GM23338 (cell line): ENCODE results near the gene LDB3. TPM values are rescaled to one million over a fixed set of nuclear protein-coding genes. Genes with fewer than 3 reads are reported as not detected.

ENCODE experiments used
- ATAC-seq: fragments of 200-7000 bp; cut with Tn5 transposase; 3 replicates; pipeline ENCODE4 v1.9.1; 2020
- DNase-seq: peaks from one replicate; pipeline ENCODE4 v3.0.0-alpha.2; 2015; ENCODE audit warnings: low spot score
- H2AFZ ChIP-seq: fragments of 200-600 bp; sonication (generic); 2 replicates; pipeline ENCODE4 v1.8.0; 2016; ENCODE audit warnings: antibody characterized with exemption, mild to moderate bottlenecking, moderate library complexity
- H3F3A ChIP-seq: fragments of 200-600 bp; sonication (generic); replicated peaks from 2 replicates; pipeline ENCODE4 v1.8.0; 2017; ENCODE audit warnings: antibody characterized with exemption, mixed run types, low read depth
- H3K27ac ChIP-seq: fragments of 200-600 bp; sonication (generic); 2 replicates; pipeline ENCODE4 v1.6.1; 2016; ENCODE audit warnings: low read depth
- H3K27me3 ChIP-seq: fragments of 200-600 bp; sonication (generic); 2 replicates; pipeline ENCODE4 v1.8.0; 2016; ENCODE audit warnings: mild to moderate bottlenecking, mixed run types, moderate library complexity; ENCODE audit not compliant: insufficient read depth
- H3K36me3 ChIP-seq: fragments of 200-600 bp; sonication (generic); 2 replicates; pipeline ENCODE4 v1.8.0; 2016; ENCODE audit warnings: mild to moderate bottlenecking; ENCODE audit not compliant: insufficient read depth
- H3K4me1 ChIP-seq: fragments of 200-600 bp; sonication (generic); 2 replicates; pipeline ENCODE4 v1.8.0; 2016; ENCODE audit warnings: mild to moderate bottlenecking, moderate library complexity; ENCODE audit not compliant: insufficient read depth
- H3K4me2 ChIP-seq: fragments of 200-600 bp; sonication (generic); 2 replicates; pipeline ENCODE4 v1.7.1; 2017; ENCODE audit warnings: mixed run types
- H3K4me3 ChIP-seq: fragments of 200-600 bp; sonication (generic); 2 replicates; pipeline ENCODE4 v1.6.1; 2016; ENCODE audit warnings: mixed run types
- H3K79me2 ChIP-seq: fragments of 200-600 bp; sonication (generic); replicated peaks from 2 replicates; pipeline ENCODE4 v1.8.0; 2017; ENCODE audit warnings: mild to moderate bottlenecking; ENCODE audit not compliant: insufficient read depth
- H3K9me2 ChIP-seq: fragments of 200-600 bp; sonication (generic); 2 replicates; pipeline ENCODE4 v1.8.0; 2017; ENCODE audit not compliant: insufficient read depth
- H4K20me1 ChIP-seq: fragments of 200-600 bp; sonication (generic); replicated peaks from 2 replicates; pipeline ENCODE4 v1.8.0; 2017; ENCODE audit warnings: mild to moderate bottlenecking; ENCODE audit not compliant: insufficient read depth
- H3K27ac Mint-ChIP-seq: 2 replicates; pipeline ENCODE4 v1.8.0; 2020; ENCODE audit warnings: inconsistent platforms, mild to moderate bottlenecking, moderate library complexity, mixed read lengths
- H3K27me3 Mint-ChIP-seq: 3 replicates; pipeline ENCODE4 v1.8.0; 2022; ENCODE audit warnings: low read depth, mild to moderate bottlenecking, moderate library complexity, mixed read lengths, inconsistent platforms; ENCODE audit not compliant: insufficient read depth, poor library complexity
- H3K36me3 Mint-ChIP-seq: 3 replicates; pipeline ENCODE4 v1.8.0; 2021; ENCODE audit warnings: low read depth, mild to moderate bottlenecking, inconsistent platforms, moderate library complexity, mixed read lengths
- H3K4me1 Mint-ChIP-seq: 3 replicates; pipeline ENCODE4 v1.8.0; 2020; ENCODE audit warnings: mild to moderate bottlenecking, inconsistent platforms, mixed read lengths
- H3K4me3 Mint-ChIP-seq: 3 replicates; pipeline ENCODE4 v1.8.0; 2021; ENCODE audit warnings: moderate library complexity, mild to moderate bottlenecking, inconsistent platforms, mixed read lengths
- H3K9me3 Mint-ChIP-seq: 3 replicates; pipeline ENCODE4 v1.8.0; 2020; ENCODE audit warnings: moderate library complexity, mild to moderate bottlenecking, inconsistent platforms, mixed read lengths
- CREB1 ChIP-seq: fragments of 250-450 bp; sonication (Bioruptor Pico); IDR thresholded peaks from 2 replicates; pipeline ENCODE4 v1.5.0; 2020; ENCODE audit warnings: low read depth, mild to moderate bottlenecking, moderate library complexity
- CTCF ChIP-seq, 2 experiments: fragments of 200-600 bp in 1 of 2; sonication (generic) in 1 of 2; conservative IDR thresholded peaks; 2 replicates each; pipeline versions ENCODE4 v1.5.1 to v1.6.1; 2016 to 2017; ENCODE audit warnings: antibody characterized with exemption in 2 of 2, low read depth in 2 of 2, mild to moderate bottlenecking in 2 of 2, moderate library complexity in 1 of 2
- ETS1 ChIP-seq: IDR thresholded peaks from 2 replicates; pipeline ENCODE4 v1.6.1; 2016; ENCODE audit warnings: antibody characterized with exemption
- EZH2 ChIP-seq: fragments of 200-600 bp; sonication (generic); IDR thresholded peaks from one replicate; pipeline ENCODE4 v1.8.0; 2017; ENCODE audit warnings: antibody characterized with exemption, mild to moderate bottlenecking, low read depth; ENCODE audit not compliant: unreplicated experiment
- EZH2phosphoT487 ChIP-seq: fragments of 200-600 bp; sonication (generic); IDR thresholded peaks from one replicate; pipeline ENCODE4 v1.8.1; 2018; ENCODE audit warnings: antibody characterized with exemption; ENCODE audit not compliant: unreplicated experiment
- JUNB ChIP-seq: IDR thresholded peaks from one replicate; pipeline ENCODE4 v1.6.1; 2016; ENCODE audit warnings: antibody characterized with exemption; ENCODE audit not compliant: unreplicated experiment
- NANOG ChIP-seq: IDR thresholded peaks from 2 replicates; pipeline ENCODE4 v1.6.1; 2016; ENCODE audit warnings: antibody characterized with exemption, borderline replicate concordance
- POLR2AphosphoS5 ChIP-seq: IDR thresholded peaks from 2 replicates; pipeline ENCODE4 v1.6.1; 2016; ENCODE audit warnings: antibody characterized with exemption, low read depth
- REST ChIP-seq: IDR thresholded peaks from one replicate; pipeline ENCODE4 v1.6.1; 2018; ENCODE audit warnings: antibody characterized with exemption; ENCODE audit not compliant: unreplicated experiment
- STAT1 ChIP-seq: IDR thresholded peaks from one replicate; pipeline ENCODE4 v1.6.1; 2016; ENCODE audit warnings: antibody characterized with exemption; ENCODE audit not compliant: unreplicated experiment
- ZNF114 ChIP-seq: fragments of 250-450 bp; sonication (Bioruptor Pico); IDR thresholded peaks from 2 replicates; pipeline ENCODE4 v1.5.0; 2020; ENCODE audit warnings: mild to moderate bottlenecking, moderate library complexity
- ZNF331 ChIP-seq: fragments of 250-450 bp; sonication (Bioruptor Pico); IDR thresholded peaks from 2 replicates; pipeline ENCODE4 v1.5.0; 2020; ENCODE audit warnings: low read depth, mild to moderate bottlenecking, moderate library complexity
- ZNF462 ChIP-seq: fragments of 250-450 bp; sonication (Bioruptor Pico); IDR thresholded peaks from 2 replicates; pipeline ENCODE4 v1.5.0; 2020; ENCODE audit warnings: mild to moderate bottlenecking, moderate library complexity
- polyA plus RNA-seq: library from polyadenylated mRNA; unstranded; fragments of >200 nt; fragmentation: Nextera tagmentation; extraction: Ambion mirVana; gene quantifications from 2 replicates; pipeline ENCODE4 v1.2.1, GENCODE V29; 2016
- total RNA-seq: library from RNA; depleted of rRNA; stranded (reverse); fragments of >200 nt; shearing (Covaris generic); gene quantifications from 2 replicates; pipeline ENCODE4 v1.2.3, GENCODE V29; 2014

LDB3 gene
- total and polyA plus RNA-seq, 2 experiments from 2014 or later = 0.14 to 0.16 TPM

GRCh38 chr10:86699125-86699524, 30.8 kb downstream of the LDB3 start:
- Histone ChIP-seq H3K79me2 (no peaks in the 10 kb centered on the region), H3K36me3 (no peaks in the 10 kb centered on the region), H3K4me3 (no peak overlapping the region), H3K4me1 (peaks cover 2% of the 10 kb centered on the region; the same call in 1 of the 2 replicates), H2AFZ (no peak overlapping the region), H3K27ac (no peak overlapping the region), H3K4me2 (no peak overlapping the region), H3K9me2 (peaks cover 8% of the 10 kb centered on the region; the same call in 1 of the 2 replicates), H3F3A (no peaks in the 10 kb centered on the region), H3K27me3 (no peaks in the 10 kb centered on the region), H4K20me1 (no peaks in the 10 kb centered on the region)
- Mint-ChIP-seq H3K36me3 (no peaks in the 10 kb centered on the region; the same call in 2 of the 3 replicates), H3K4me1 (peaks cover 18% of the 10 kb centered on the region), H3K9me3 (no peaks in the 10 kb centered on the region), H3K27ac (no peak overlapping the region), H3K27me3 (peaks cover 14% of the 10 kb centered on the region), H3K4me3 (no peak overlapping the region)
- ATAC-seq (no peak), DNase-seq (no peak)
- no peak for TF ChIP-seq REST
- no peak for TF ChIP-seq POLR2AphosphoS5
- TF ChIP-seq ZNF331 (CRISPR knock-in tag) = no peak
- no peak for TF ChIP-seq ZNF462
- no peak for TF ChIP-seq CREB1 (CRISPR knock-in tag)
- no peak for TF ChIP-seq ZNF114 (CRISPR knock-in tag)
- TF ChIP-seq ETS1 = no peak
- no peak for TF ChIP-seq JUNB
- no peak for TF ChIP-seq NANOG
- TF ChIP-seq STAT1 = no peak
- no peak for TF ChIP-seq EZH2phosphoT487
- TF ChIP-seq EZH2 = no peak
- no peak for TF ChIP-seq CTCF (conservative IDR thresholded peaks at IDR 0.05; ENCODE audit: low read depth in 2 of 2)
